HepG2 (cell line): ENCODE measurements around the gene DIS3L2. TPM values are rescaled to one million over a fixed set of nuclear protein-coding genes. Genes with fewer than 3 reads are reported as not detected.

ENCODE experiments used
- ATAC-seq: fragments of 200-7000 bp; cut with Tn5 transposase; 3 replicates; pipeline ENCODE4 v1.9.1; 2020; ENCODE audit warnings: mild to moderate bottlenecking, moderate library complexity
- BruUV-seq: library from RNA; stranded (reverse); fragments of 400-500 nt; replicated peaks from 2 replicates; lab custom pipeline; 2021; lab: Mats Ljungman, UMichigan
- CTCF ChIA-PET: fragments of 300-600 bp; formaldehyde crosslinking; extraction: SDS; loops from one replicate; lab custom pipeline; 2021; ENCODE audit warnings: low total read pairs, inconsistent platforms, low intra/inter-chr PET ratio; lab: Yijun Ruan, JAX
- POLR2A ChIA-PET: fragments of 350-600 bp; sonication (Branson Sonifier 250); formaldehyde crosslinking; loops from one replicate; lab custom pipeline; 2020; ENCODE audit warnings: antibody characterized with exemption, inconsistent platforms; lab: Yijun Ruan, JAX
- DNase-seq: peaks from one replicate; pipeline ENCODE4 v3.0.0-alpha.2; 2015; ENCODE audit warnings: low spot score
- FAIRE-seq: peaks from 3 replicates; lab custom pipeline; 2011; peaks lifted over from hg19 to GRCh38; lab: Jason Lieb, UNC
- H2AFZ ChIP-seq: one replicate; pipeline ENCODE4 v1.6.1; 2011; ENCODE audit warnings: low read length, inconsistent platforms
- H3K27ac ChIP-seq: fragments of 300-600 bp; 3 replicates; pipeline ENCODE4 v1.8.0; 2011; ENCODE audit warnings: mixed run types, mild to moderate bottlenecking, mixed read lengths, low read length, inconsistent platforms; ENCODE audit not compliant: insufficient read depth; ENCODE audit errors: extremely low read length
- H3K27me3 ChIP-seq, 2 experiments: fragments of 200-600 bp in 1 of 2; 2 replicates in 1 of 2; 3 replicates in 1 of 2; pipeline versions ENCODE4 v1.6.0 to v1.8.0; 2011; ENCODE audit warnings: low read length in 2 of 2, mild to moderate bottlenecking in 2 of 2, moderate library complexity in 2 of 2, inconsistent platforms in 1 of 2; ENCODE audit not compliant: insufficient read depth in 2 of 2, control insufficient read depth in 1 of 2
- H3K36me3 ChIP-seq, 2 experiments: fragments of 200-600 bp in 1 of 2; replicated peaks in 1 of 2; 2 replicates in 1 of 2; 3 replicates in 1 of 2; pipeline versions ENCODE4 v1.5.1 to v1.8.0; 2011; ENCODE audit warnings: low read length in 2 of 2, inconsistent platforms in 1 of 2; ENCODE audit not compliant: insufficient read depth in 2 of 2, control insufficient read depth in 1 of 2
- H3K4me1 ChIP-seq: 2 replicates; pipeline ENCODE4 v1.5.1; 2012; ENCODE audit warnings: low read length, inconsistent platforms; ENCODE audit not compliant: insufficient read depth
- H3K4me2 ChIP-seq: 2 replicates; pipeline ENCODE4 v1.6.0; 2011; ENCODE audit warnings: low read depth, low read length, inconsistent platforms
- H3K4me3 ChIP-seq, 3 experiments: fragments of 200-600 bp in 1 of 3; sonication (generic), shearing (Covaris generic) in 1 of 3; replicated peaks in 1 of 3; 2 replicates each; pipeline ENCODE4 v1.5.1; 2011 to 2016; ENCODE audit warnings: low read length in 3 of 3, inconsistent platforms in 2 of 3, low read depth in 2 of 3, mild to moderate bottlenecking in 2 of 3, control low read depth in 1 of 3, mixed read lengths in 1 of 3; ENCODE audit not compliant: insufficient read depth in 1 of 3
- H3K79me2 ChIP-seq: one replicate; pipeline ENCODE4 v1.6.1; 2011; ENCODE audit warnings: low read length, inconsistent platforms; ENCODE audit not compliant: insufficient read depth
- H3K9ac ChIP-seq: 2 replicates; pipeline ENCODE4 v1.6.0; 2011; ENCODE audit warnings: mild to moderate bottlenecking, low read depth, low read length, inconsistent platforms; ENCODE audit not compliant: insufficient read depth
- H3K9me3 ChIP-seq: 2 replicates; pipeline ENCODE4 v1.5.1; 2012; ENCODE audit warnings: mild to moderate bottlenecking, low read length
- H4K20me1 ChIP-seq: 2 replicates; pipeline ENCODE4 v1.6.0; 2011; ENCODE audit warnings: inconsistent platforms, mild to moderate bottlenecking, low read length, moderate library complexity; ENCODE audit not compliant: insufficient read depth
- CBFB ChIP-seq: sonication (generic); formaldehyde crosslinking; IDR thresholded peaks from 2 replicates; pipeline ENCODE4 v1.4.0; 2020; ENCODE audit warnings: missing genetic modification reagents
- MYC ChIP-seq: sonication (generic); formaldehyde crosslinking; IDR thresholded peaks from 2 replicates; pipeline ENCODE4 v1.9.0; 2021; ENCODE audit warnings: missing genetic modification reagents, borderline replicate concordance
- NCOA2 ChIP-seq: sonication (generic); formaldehyde crosslinking; IDR thresholded peaks from 2 replicates; pipeline ENCODE4 v1.8.0; 2022; ENCODE audit warnings: inconsistent platforms
- ONECUT2 ChIP-seq: sonication (generic); formaldehyde crosslinking; IDR thresholded peaks from 2 replicates; pipeline ENCODE4 v1.4.0; 2020; ENCODE audit warnings: missing genetic modification reagents
- SP5 ChIP-seq: IDR thresholded peaks from 2 replicates; pipeline ENCODE4 v1.6.1; 2016; ENCODE audit warnings: low read depth, borderline replicate concordance
- ZBTB7A ChIP-seq: sonication (generic); formaldehyde crosslinking; IDR thresholded peaks from 2 replicates; pipeline ENCODE4 v1.8.0; 2022; ENCODE audit warnings: mild to moderate bottlenecking, missing genetic modification reagents
- ZNF274 ChIP-seq: sonication (generic); formaldehyde crosslinking; IDR thresholded peaks from 2 replicates; pipeline ENCODE4 v1.5.1; 2020; ENCODE audit warnings: mild to moderate bottlenecking, missing genetic modification reagents
- ZNF337 ChIP-seq: sonication (generic); formaldehyde crosslinking; IDR thresholded peaks from 2 replicates; pipeline ENCODE4 v1.5.1; 2020; ENCODE audit warnings: missing genetic modification reagents, low read depth, mild to moderate bottlenecking, borderline replicate concordance
- ZNF670 ChIP-seq: sonication (generic); formaldehyde crosslinking; IDR thresholded peaks from 2 replicates; pipeline ENCODE4 v1.8.0; 2022; ENCODE audit warnings: mild to moderate bottlenecking, missing genetic modification reagents, borderline replicate concordance
- ZSCAN31 ChIP-seq: sonication (generic); formaldehyde crosslinking; IDR thresholded peaks from 2 replicates; pipeline ENCODE4 v1.5.0; 2020; ENCODE audit warnings: low read depth, mild to moderate bottlenecking, missing genetic modification reagents
- WGBS: methylation state at CpG from one replicate; pipeline ENCODE4 v1.1.6; 2017; ENCODE audit warnings: low lambda C conversion rate; 5-methylcytosine and 5-hydroxymethylcytosine counted together
- in situ Hi-C: cut with HindIII; loops from 2 replicates; pipeline ENCODE4 v1.10.0; 2017; ENCODE audit warnings: low pct_unique_long_range_greater_than_20kb; ENCODE audit not compliant: extremely low pct_ligation_motif_present
- intact Hi-C: fragments of 100-400 bp; cut with micrococcal nuclease; formaldehyde crosslinking; loops from one replicate; pipeline ENCODE4 v1.10.0; 2022; ENCODE audit not compliant: unreplicated experiment
- polyA plus RNA-seq, 8 experiments: library from polyadenylated mRNA; depleted of rRNA in 3 of 8; stranded (reverse) in 7 of 8; unstranded in 1 of 8; fragments of >200 nt; fragmentation: Illumina TruSeq in 4 of 8; extraction: Trizol in 4 of 8; gene quantifications; 2 replicates each; pipeline versions ENCODE4 v1.2.1 to v1.2.3, GENCODE V29; 2011 to 2016; ENCODE audit warnings: low read depth in 4 of 8, missing spikeins in 1 of 8, mixed read lengths in 1 of 8; ENCODE audit not compliant: insufficient read depth in 1 of 8
- total RNA-seq, 5 experiments: library from RNA; depleted of rRNA; stranded (reverse); fragments of >200 nt; fragmentation: Illumina TruSeq; extraction: Trizol; gene quantifications; 2 replicates each; pipeline ENCODE4 v1.2.3, GENCODE V29; 2016; ENCODE audit warnings: low read depth in 1 of 5
- TF ChIP-seq, protein P1 (sequence below): sonication (generic); formaldehyde crosslinking; IDR thresholded peaks from 2 replicates; pipeline ENCODE4 v1.4.0; 2020; ENCODE audit warnings: mild to moderate bottlenecking, missing genetic modification reagents
- TF ChIP-seq, protein P2 (sequence below): sonication (generic); formaldehyde crosslinking; IDR thresholded peaks from 2 replicates; pipeline ENCODE4 v1.4.0; 2020; ENCODE audit warnings: mild to moderate bottlenecking, low read depth, missing genetic modification reagents
- TF ChIP-seq, protein P3 (sequence below): sonication (generic); formaldehyde crosslinking; IDR thresholded peaks from 2 replicates; pipeline ENCODE4 v1.4.0; 2020; ENCODE audit warnings: missing genetic modification reagents, borderline replicate concordance

DIS3L2 gene
- total and polyA plus RNA-seq, 2 of the 13 experiments (the other 11 are each of a cell fraction or from before 2014, with no cell fraction given) = 7.0 to 23.9 TPM

DNA sequence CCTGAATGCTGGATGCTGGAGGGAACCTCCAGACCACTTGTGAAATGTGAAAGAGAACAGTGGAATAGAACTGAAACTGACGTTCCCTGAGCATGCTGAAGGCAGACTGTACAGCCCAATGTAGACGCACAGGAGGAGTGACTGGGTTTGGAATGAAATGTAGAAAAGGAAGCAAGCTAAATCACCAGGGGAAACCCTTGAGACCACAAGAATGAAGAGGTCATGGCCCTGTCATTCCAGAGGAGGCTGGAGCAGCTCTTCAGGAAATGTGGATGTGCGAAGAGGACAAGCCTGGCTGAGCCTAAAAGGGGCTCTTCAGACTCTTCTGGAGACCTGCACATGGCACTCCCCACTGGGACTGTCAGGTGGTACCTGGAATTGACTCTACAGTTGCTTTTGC lies 298.6 kb downstream of the DIS3L2 start (continued):
- TF ChIP-seq, protein P1, sequence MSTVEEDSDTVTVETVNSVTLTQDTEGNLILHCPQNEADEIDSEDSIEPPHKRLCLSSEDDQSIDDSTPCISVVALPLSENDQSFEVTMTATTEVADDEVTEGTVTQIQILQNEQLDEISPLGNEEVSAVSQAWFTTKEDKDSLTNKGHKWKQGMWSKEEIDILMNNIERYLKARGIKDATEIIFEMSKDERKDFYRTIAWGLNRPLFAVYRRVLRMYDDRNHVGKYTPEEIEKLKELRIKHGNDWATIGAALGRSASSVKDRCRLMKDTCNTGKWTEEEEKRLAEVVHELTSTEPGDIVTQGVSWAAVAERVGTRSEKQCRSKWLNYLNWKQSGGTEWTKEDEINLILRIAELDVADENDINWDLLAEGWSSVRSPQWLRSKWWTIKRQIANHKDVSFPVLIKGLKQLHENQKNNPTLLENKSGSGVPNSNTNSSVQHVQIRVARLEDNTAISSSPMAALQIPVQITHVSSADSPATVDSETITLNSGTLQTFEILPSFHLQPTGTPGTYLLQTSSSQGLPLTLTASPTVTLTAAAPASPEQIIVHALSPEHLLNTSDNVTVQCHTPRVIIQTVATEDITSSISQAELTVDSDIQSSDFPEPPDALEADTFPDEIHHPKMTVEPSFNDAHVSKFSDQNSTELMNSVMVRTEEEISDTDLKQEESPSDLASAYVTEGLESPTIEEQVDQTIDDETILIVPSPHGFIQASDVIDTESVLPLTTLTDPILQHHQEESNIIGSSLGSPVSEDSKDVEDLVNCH (CRISPR knock-in tag) = no peak
- TF ChIP-seq ZBTB7A (CRISPR knock-in tag) = no peak
- no peak for TF ChIP-seq ONECUT2
- TF ChIP-seq ZNF337 = no peak
- no peak for TF ChIP-seq CBFB (CRISPR knock-in tag)
- TF ChIP-seq SP5 (CRISPR knock-in tag) = no peak
- TF ChIP-seq MYC (CRISPR knock-in tag) = no peak

DNA sequence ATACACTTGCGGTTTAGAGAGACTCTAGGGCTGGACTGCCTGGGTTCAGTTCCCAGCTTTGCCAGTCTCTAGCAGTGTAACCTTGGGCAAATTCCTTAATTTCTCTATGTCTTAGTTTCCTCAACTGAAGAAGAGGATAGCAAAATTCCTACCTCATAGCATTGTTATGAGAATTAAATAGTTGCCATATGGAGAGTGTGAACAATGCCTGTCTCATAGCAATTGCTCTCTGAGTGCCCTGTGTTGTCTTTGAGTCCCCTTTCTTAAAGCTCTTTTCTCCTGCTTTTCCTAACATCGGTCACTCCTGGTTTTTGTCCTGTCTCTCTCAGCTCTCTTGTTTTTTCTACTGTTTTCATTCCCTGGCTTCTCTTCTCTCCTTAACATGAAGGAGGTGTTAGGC lies 300.3 kb downstream of the DIS3L2 start:
- FAIRE-seq (no peak), ATAC-seq (no peak), DNase-seq (no peak)
- no peak overlapping the region for H3K27ac ChIP-seq
- H2AFZ ChIP-seq = no peak overlapping the region
- no peaks in the 10 kb centered on the region for H3K9me3 ChIP-seq
- H3K9ac ChIP-seq = no peak overlapping the region
- in situ Hi-C loops = no loop called here
- H3K4me1 ChIP-seq = no peaks in the 10 kb centered on the region
- no TSS peak for BruUV-seq
- ChIA-PET POLR2A (no interaction called here), CTCF (no interaction called here)
- no peak overlapping the region for H3K4me3 ChIP-seq
- peaks cover 11 to 51% of the 10 kb centered on the region in 2 experiments for H3K36me3 ChIP-seq
- H3K79me2 ChIP-seq = no peaks in the 10 kb centered on the region
- intact Hi-C loops = no loop called here
- WGBS = 96% methylated on average over 2 of the region's 2 CpGs
- no peaks in the 10 kb centered on the region for H4K20me1 ChIP-seq
- no peak overlapping the region for H3K4me2 ChIP-seq
- TF ChIP-seq, protein P2, sequence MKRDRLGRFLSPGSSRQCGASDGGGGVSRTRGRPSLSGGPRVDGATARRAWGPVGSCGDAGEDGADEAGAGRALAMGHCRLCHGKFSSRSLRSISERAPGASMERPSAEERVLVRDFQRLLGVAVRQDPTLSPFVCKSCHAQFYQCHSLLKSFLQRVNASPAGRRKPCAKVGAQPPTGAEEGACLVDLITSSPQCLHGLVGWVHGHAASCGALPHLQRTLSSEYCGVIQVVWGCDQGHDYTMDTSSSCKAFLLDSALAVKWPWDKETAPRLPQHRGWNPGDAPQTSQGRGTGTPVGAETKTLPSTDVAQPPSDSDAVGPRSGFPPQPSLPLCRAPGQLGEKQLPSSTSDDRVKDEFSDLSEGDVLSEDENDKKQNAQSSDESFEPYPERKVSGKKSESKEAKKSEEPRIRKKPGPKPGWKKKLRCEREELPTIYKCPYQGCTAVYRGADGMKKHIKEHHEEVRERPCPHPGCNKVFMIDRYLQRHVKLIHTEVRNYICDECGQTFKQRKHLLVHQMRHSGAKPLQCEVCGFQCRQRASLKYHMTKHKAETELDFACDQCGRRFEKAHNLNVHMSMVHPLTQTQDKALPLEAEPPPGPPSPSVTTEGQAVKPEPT (CRISPR knock-in tag) = no peak
- TF ChIP-seq ZSCAN31 (CRISPR knock-in tag) (no peak), ZNF670 (CRISPR knock-in tag) (no peak), NCOA2 (no peak), ZNF274 (CRISPR knock-in tag) (no peak)
- TF ChIP-seq, protein P3, sequence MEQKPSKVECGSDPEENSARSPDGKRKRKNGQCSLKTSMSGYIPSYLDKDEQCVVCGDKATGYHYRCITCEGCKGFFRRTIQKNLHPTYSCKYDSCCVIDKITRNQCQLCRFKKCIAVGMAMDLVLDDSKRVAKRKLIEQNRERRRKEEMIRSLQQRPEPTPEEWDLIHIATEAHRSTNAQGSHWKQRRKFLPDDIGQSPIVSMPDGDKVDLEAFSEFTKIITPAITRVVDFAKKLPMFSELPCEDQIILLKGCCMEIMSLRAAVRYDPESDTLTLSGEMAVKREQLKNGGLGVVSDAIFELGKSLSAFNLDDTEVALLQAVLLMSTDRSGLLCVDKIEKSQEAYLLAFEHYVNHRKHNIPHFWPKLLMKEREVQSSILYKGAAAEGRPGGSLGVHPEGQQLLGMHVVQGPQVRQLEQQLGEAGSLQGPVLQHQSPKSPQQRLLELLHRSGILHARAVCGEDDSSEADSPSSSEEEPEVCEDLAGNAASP (CRISPR knock-in tag) = no peak
- no peaks in the 10 kb centered on the region for H3K27me3 ChIP-seq
